Measurements from ENCODE around the gene CXCL11.

Gene CXCL11

GRCh38 chr4:76036855-76037254 lies 985 bp upstream of the CXCL11 start:
- no peak overlapping the region for H3K4me3 ChIP-seq (ENCODE audit: low read depth, low read length)
- no peak for TF ChIP-seq CTCF (IDR thresholded peaks at IDR 0.05; ENCODE audit: borderline replicate concordance, insufficient read depth, low read depth, low read length)

- H3K4me3 ChIP-seq (ENCODE audit: low read depth, low read length), result no peak overlapping the region
- no peak for TF ChIP-seq CTCF (IDR thresholded peaks at IDR 0.05; ENCODE audit: borderline replicate concordance, insufficient read depth, low read depth, low read length)
These were observed 729 bp downstream of the CXCL11 start for GRCh38 chr4:76035141-76035540.

- no peak overlapping the region for H3K4me3 ChIP-seq (ENCODE audit: low read depth, low read length)
- TF ChIP-seq CTCF (IDR thresholded peaks at IDR 0.05; ENCODE audit: borderline replicate concordance, insufficient read depth, low read depth, low read length), result no peak
These were observed 6.6 kb downstream of the CXCL11 start for GRCh38 chr4:76029300-76029699.

- no peak overlapping the region for H3K4me3 ChIP-seq (ENCODE audit: low read depth, low read length)
- no peak for TF ChIP-seq CTCF (IDR thresholded peaks at IDR 0.05; ENCODE audit: borderline replicate concordance, insufficient read depth, low read depth, low read length)
These were observed 7.5 kb downstream of the CXCL11 start for GRCh38 chr4:76028350-76028765.

GRCh38 chr4:76024065-76024464 lies 11.8 kb downstream of the CXCL11 start:
- no peak for TF ChIP-seq CTCF (IDR thresholded peaks at IDR 0.05; ENCODE audit: borderline replicate concordance, insufficient read depth, low read depth, low read length)
- H3K4me3 ChIP-seq (ENCODE audit: low read depth, low read length), result no peak overlapping the region

- no peak for TF ChIP-seq CTCF (IDR thresholded peaks at IDR 0.05; ENCODE audit: borderline replicate concordance, insufficient read depth, low read depth, low read length)
- H3K4me3 ChIP-seq (ENCODE audit: low read depth, low read length), result no peak within 1 kb of the TSS
These were observed 12.5 kb downstream of the CXCL11 start, which contains the start of gene CXCL10 for GRCh38 chr4:76023389-76023788. Gene CXCL10, minus strand, starts transcription at chr4:76023497. Its CDS starts 66 bp downstream, at chr4:76023431.

- no peak overlapping the region for H3K4me3 ChIP-seq (ENCODE audit: low read depth, low read length)
- no peak for TF ChIP-seq CTCF (IDR thresholded peaks at IDR 0.05; ENCODE audit: borderline replicate concordance, insufficient read depth, low read depth, low read length)
These were observed 13.2 kb downstream of the CXCL11 start for GRCh38 chr4:76022677-76023076.
